Fibroblast of skin of right biceps (primary cell): Measurements from ENCODE around the gene TMEM272.

Experiments
- DNase-seq: peaks from one replicate; pipeline ENCODE4 v3.0.0-alpha.2; 2013

The TMEM272 gene

GRCh38 chr13:51844862-51845573, at the start of gene TMEM272:
TMEM272 (minus strand) TSS chr13:51845177; CDS start chr13:51838530, 6,647 bp downstream.
- peak; percentile 43 for DNase-seq

DNA sequence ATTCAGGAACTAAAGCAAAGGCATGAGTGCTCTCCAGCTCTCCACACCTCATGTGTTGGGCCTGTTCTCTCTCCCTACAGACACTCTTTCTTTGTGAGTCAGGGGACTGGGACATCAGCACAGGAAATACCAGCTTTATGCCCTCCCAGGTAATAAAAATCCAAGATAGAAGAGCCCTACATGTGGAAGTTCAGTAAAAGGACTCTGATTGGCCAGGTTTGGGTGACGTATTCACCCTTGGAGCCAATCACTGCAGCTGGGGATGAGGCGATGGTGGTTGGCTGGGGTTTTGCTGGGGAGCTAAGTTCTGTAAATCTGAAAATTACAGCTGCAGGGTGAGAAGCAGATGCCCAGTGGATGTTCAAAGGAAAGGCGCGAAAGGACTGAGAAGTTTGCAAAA, 49.3 kb upstream of the TMEM272 start:
- peak; percentile 3 for DNase-seq

GRCh38 chr13:51892657-51893056, 47.7 kb upstream of the TMEM272 start:
- DNase-seq, result no peak

DNA sequence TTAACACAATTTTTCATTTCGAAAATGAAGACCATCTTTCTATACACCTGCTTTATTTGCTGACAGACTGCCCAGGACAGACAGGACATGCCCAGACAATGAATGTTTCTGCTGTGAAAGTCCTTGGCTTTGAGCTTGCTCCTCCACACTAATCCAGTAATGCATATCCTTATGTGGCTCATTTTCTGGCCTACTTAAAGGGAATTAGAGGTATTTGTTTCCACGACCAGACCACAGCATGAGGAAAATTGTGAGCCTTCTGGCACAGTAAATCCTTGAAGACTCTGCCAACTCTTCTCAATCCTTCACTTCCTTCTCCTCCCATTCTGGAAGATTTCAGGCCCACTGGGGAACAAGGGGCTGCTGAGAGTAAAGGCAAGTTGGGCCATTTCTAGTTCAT, 42.5 kb upstream of the TMEM272 start:
- DNase-seq, result no peak

DNA sequence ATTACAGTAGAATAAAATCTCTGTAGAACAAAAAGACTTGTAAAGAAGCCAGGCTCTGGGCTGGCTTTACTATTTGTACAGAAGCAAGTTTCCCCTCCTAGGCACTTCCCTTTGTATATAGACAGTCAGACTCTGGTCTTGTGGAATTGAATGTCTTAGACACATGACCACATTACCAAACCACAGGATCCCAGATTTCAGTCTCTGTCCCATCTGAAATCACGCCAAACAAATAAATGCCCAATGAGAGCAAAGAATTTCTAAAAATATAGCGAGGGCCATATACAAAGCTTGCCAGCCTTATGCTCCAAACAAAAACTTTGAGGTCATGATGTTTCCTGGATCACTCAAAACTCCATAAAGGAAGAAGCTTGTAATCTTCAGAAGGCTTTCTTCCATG, 40.7 kb upstream of the TMEM272 start:
- no peak for DNase-seq

GRCh38 chr13:51883226-51883600, 38.2 kb upstream of the TMEM272 start:
- no peak for DNase-seq

- no peak for DNase-seq
Measured at GRCh38 chr13:51882570-51883225, 37.7 kb upstream of the TMEM272 start.

DNA sequence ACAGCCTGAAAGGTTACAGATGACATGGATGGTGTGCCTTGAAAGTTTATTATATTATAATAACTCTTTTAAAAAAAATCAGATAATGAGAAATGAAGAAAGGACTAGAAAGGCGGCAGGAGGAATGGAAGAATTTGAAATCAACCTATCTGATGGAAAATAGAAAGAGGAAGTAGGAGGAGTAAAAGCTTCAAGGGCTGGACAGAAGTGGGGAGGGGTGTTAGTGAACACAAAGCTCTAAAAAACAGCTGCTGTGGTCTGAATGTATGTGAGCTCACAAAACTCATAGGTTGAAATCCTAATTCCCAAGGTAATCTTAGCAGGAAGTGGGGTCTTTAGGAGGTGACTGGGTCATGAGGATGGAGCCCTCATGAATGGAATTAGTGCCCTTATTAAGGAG, 36.3 kb upstream of the TMEM272 start:
- DNase-seq, result no peak

GRCh38 chr13:51879133-51879532, 34.2 kb upstream of the TMEM272 start:
- no peak for DNase-seq

DNA sequence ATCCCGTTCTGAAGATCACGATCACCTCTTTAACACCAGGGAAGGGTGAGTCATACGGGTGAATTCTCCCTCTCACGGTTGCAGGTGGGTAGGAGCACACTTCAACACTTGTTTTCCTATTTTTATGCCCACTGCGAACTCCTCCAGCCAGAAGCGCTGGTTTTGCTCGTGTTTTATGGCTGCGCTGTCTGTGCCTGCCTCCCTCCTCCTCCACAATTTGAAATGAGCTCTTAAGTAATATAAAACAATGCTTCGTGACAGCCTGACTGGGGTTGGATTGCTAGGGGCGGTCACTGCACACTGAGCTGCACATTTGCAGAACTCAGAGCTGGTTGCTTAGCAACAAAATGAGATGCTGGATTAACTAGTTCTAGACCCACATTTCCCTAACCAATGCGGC, 29.7 kb upstream of the TMEM272 start:
- DNase-seq, result no peak

DNA sequence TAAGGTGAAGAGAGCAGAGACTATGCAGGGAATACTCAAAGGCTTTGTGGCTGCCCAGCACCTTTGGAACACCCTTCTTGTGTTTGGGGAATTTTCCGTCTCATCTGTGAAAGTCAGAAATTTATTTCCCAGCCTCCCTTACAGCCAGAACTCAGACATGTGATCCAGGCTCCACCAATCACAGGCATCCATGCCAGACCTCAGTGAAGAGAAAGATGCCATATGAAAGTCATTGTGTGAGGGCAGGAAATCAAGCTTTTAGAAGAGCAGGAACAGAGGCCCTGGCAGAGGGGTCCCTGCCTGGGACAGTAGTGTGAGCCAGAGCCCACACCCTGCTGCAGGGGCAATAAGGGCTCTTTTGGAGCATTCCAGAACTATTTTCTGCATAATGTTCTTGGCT, 28.9 kb upstream of the TMEM272 start:
- DNase-seq, result no peak

DNA sequence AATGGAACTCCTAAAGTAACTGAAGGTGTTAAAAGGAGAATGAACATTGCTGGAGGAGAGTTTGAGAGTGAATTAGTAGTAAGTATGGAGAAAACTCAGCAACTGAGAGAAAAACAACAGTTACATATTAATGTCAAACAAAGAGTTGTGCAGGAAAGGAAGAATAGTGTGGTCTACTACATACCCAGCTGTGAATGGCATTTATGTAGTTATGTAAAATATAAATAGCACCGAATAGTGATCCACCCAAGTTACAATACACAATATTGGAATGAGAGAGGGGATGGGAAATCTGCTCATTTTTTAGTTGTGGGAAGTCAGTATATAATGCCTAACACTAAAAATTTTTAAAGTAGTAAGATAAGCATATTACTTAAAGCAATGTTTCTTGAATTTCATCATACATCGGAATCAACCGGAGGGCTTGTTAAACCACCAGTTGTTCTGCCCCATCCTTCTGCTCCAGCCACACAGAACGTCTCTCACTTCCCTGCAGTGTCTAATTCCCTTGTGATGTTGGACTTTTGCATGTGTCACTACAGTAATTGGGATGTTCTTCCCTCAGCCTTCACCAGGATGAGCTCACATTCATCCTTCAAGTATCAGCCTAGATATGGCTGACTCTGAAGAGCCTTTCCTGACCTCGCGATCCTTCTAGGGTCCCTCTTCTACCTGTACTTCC, 28.3 kb upstream of the TMEM272 start:
- DNase-seq, result no peak

GRCh38 chr13:51870616-51871015, 25.6 kb upstream of the TMEM272 start:
- DNase-seq, result no peak

GRCh38 chr13:51869916-51870315, 24.9 kb upstream of the TMEM272 start:
- no peak for DNase-seq

DNA sequence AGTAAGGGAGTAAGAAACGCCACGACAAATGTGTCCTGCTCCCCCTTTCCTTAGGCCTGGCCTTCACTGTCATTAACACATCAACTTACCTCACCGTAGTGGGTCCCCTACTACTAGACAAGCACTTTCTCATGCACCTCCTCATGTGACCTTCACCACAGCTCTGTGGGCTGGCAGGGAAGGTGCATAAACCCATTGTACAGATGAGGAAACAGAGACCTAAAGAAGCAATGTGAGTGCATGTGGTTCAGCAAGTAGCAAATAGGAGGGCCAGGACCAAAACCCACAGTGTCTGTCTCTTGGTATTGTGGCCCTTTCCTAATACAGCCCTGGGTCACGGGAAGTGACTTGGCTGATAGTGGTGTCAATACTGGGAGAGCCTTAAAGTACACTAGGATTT, 22.1 kb upstream of the TMEM272 start:
- no peak for DNase-seq

DNA sequence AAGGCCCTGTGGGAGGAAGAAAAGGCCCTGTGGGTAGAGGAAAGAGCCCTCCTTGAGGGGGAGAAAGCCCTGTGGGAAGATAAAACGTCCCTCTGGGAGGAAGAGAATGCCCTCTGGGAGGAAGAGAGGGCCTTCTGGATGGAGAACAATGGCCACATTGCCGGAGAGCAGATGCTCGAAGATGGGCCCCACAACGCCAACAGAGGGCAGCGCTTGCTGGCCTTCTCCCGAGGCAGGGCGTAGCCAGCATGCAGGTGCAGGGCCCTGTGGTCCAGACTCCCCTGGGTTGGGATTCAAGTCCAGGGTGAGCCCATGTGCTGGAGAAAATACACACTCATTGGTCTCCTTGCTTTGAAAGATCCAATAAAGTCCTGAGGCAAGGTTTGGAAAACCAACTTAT, 20.9 kb upstream of the TMEM272 start:
- DNase-seq, result no peak

DNA sequence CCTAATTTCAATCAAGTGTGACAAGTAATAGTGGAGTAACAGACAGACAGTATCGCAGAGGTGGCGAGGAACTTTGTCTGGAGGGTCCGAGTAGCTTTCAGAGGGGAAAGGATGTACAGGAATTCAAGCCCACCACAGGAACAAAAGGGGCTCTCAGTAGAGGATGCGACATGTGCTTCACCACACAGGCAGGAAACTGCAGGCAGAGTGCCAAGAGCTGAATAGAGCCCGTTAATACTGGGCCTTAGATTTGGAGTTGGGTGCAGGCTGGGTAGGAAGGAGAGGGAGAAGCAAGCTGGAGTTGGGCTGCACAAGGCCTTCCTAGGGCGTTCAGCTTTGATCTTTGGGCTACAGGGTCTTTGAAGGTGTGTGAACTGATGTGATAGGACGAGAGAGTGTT, 18.0 kb upstream of the TMEM272 start:
- no peak for DNase-seq

DNA sequence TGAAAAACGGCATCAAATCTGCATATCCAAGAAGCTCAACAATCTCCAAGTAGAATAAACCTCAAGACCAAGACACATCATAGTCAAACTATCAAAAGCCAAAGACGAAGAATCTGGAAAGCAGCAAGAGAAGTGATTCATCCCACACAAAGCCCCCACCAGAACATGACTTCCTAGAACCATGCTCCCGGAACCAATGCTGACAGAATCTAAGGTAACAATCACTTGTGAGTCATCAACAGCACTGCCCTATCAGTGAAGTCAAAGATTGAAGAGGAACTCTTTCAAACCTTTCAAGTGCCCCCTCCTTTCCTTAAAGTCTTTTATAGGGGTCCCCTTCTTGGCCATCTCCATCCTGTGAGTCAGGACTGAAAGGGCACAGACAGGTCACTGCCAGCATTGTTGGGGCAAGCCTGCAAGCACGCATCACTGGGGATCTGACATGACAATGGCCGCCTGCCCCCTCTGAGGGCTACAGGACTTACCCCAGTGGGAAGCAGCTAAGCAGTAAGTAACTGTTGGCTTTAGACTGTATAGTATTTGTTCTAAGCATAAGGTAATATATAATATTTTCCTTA, 16.8 kb upstream of the TMEM272 start, which contains the start of gene CCDC70:
CCDC70 (plus strand) TSS at position 247 of the 578 bp plus-strand sequence. CDS start 3,443 bp downstream, outside the sequence.
- peak; percentile 66 for DNase-seq

GRCh38 chr13:51858433-51859247, 13.7 kb upstream of the TMEM272 start:
- no peak for DNase-seq

GRCh38 chr13:51856998-51857397, 12.0 kb upstream of the TMEM272 start:
- no peak for DNase-seq

GRCh38 chr13:51856027-51856736, 11.2 kb upstream of the TMEM272 start:
- no peak for DNase-seq
